H1 (cell line): ENCODE measurements around the gene BNC2. TPM values are rescaled to one million over a fixed set of nuclear protein-coding genes. Genes with fewer than 3 reads are reported as not detected.

Experiments
- EP300 ChIP-seq, 2 experiments: IDR thresholded peaks; 1 replicate in 1 of 2; 2 replicates in 1 of 2; pipeline ENCODE4 v1.6.1; 2011 to 2012; ENCODE audit warnings: low read depth in 2 of 2, low read length in 2 of 2, mild to moderate bottlenecking in 2 of 2, borderline replicate concordance in 1 of 2, inconsistent platforms in 1 of 2, moderate library complexity in 1 of 2
- SIRT6 ChIP-seq: IDR thresholded peaks from one replicate; pipeline ENCODE4 v1.7.1; 2012; ENCODE audit warnings: low read length, inconsistent platforms
- TCF12 ChIP-seq: IDR thresholded peaks from 2 replicates; pipeline ENCODE4 v1.6.1; 2011; ENCODE audit warnings: low read depth, mild to moderate bottlenecking, low read length
- polyA plus RNA-seq, 7 experiments: library from polyadenylated mRNA; depleted of rRNA in 3 of 7; stranded (reverse) in 5 of 7; unstranded in 2 of 7; fragments of >200 nt in 5 of 7; fragments of 200-250 nt in 2 of 7; gene quantifications; 1 replicate in 5 of 7; 2 replicates in 1 of 7; 4 replicates in 1 of 7; pipeline versions ENCODE4 v1.2.1 to v1.2.3, GENCODE V29; 2011 to 2013; ENCODE audit warnings: missing spikeins in 2 of 7, mixed read lengths in 2 of 7
- total RNA-seq: library from RNA; stranded (reverse); fragmentation: NEBNext Ultra II Directional; extraction: Animal tissue kit (Norgen Biotek cat#: 25700); gene quantifications from 2 replicates; pipeline ENCODE4 v1.2.1, GENCODE V29; 2021
- TF ChIP-seq, protein P1 (sequence below): fragments of 300-600 bp; sonication (generic); IDR thresholded peaks from 2 replicates; pipeline ENCODE4 v1.7.1; 2012; ENCODE audit warnings: low read length, moderate library complexity, mild to moderate bottlenecking, inconsistent platforms; ENCODE audit not compliant: insufficient replicate concordance
- TF ChIP-seq, protein P2 (sequence below): IDR thresholded peaks from 2 replicates; pipeline ENCODE4 v1.6.1; 2012; ENCODE audit warnings: inconsistent platforms

Gene BNC2
- total and polyA plus RNA-seq, 2 of the 8 experiments (the other 6 are each of a cell fraction or from before 2014, with no cell fraction given), result 16.0 to 26.8 TPM

DNA sequence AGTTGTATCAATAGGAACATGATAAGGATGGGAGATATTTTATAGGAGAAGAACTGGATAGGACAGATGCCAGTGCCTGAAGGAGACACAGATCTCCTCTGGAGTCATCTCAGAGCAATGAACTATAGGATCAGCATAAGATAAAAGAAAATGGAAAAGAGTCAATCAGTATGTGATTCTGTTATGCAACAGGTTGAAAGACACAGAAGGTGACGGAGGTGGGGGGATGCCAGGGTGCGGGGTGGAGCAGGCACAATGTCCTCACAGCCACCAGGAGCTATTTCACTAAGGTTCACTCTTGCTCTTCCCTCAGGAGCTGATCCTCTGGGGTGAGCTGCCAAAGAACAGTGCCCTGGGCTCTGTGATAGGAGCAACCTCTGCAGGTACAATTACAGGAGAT, 179.8 kb downstream of the BNC2 start (continued):
- TF ChIP-seq, protein P1, sequence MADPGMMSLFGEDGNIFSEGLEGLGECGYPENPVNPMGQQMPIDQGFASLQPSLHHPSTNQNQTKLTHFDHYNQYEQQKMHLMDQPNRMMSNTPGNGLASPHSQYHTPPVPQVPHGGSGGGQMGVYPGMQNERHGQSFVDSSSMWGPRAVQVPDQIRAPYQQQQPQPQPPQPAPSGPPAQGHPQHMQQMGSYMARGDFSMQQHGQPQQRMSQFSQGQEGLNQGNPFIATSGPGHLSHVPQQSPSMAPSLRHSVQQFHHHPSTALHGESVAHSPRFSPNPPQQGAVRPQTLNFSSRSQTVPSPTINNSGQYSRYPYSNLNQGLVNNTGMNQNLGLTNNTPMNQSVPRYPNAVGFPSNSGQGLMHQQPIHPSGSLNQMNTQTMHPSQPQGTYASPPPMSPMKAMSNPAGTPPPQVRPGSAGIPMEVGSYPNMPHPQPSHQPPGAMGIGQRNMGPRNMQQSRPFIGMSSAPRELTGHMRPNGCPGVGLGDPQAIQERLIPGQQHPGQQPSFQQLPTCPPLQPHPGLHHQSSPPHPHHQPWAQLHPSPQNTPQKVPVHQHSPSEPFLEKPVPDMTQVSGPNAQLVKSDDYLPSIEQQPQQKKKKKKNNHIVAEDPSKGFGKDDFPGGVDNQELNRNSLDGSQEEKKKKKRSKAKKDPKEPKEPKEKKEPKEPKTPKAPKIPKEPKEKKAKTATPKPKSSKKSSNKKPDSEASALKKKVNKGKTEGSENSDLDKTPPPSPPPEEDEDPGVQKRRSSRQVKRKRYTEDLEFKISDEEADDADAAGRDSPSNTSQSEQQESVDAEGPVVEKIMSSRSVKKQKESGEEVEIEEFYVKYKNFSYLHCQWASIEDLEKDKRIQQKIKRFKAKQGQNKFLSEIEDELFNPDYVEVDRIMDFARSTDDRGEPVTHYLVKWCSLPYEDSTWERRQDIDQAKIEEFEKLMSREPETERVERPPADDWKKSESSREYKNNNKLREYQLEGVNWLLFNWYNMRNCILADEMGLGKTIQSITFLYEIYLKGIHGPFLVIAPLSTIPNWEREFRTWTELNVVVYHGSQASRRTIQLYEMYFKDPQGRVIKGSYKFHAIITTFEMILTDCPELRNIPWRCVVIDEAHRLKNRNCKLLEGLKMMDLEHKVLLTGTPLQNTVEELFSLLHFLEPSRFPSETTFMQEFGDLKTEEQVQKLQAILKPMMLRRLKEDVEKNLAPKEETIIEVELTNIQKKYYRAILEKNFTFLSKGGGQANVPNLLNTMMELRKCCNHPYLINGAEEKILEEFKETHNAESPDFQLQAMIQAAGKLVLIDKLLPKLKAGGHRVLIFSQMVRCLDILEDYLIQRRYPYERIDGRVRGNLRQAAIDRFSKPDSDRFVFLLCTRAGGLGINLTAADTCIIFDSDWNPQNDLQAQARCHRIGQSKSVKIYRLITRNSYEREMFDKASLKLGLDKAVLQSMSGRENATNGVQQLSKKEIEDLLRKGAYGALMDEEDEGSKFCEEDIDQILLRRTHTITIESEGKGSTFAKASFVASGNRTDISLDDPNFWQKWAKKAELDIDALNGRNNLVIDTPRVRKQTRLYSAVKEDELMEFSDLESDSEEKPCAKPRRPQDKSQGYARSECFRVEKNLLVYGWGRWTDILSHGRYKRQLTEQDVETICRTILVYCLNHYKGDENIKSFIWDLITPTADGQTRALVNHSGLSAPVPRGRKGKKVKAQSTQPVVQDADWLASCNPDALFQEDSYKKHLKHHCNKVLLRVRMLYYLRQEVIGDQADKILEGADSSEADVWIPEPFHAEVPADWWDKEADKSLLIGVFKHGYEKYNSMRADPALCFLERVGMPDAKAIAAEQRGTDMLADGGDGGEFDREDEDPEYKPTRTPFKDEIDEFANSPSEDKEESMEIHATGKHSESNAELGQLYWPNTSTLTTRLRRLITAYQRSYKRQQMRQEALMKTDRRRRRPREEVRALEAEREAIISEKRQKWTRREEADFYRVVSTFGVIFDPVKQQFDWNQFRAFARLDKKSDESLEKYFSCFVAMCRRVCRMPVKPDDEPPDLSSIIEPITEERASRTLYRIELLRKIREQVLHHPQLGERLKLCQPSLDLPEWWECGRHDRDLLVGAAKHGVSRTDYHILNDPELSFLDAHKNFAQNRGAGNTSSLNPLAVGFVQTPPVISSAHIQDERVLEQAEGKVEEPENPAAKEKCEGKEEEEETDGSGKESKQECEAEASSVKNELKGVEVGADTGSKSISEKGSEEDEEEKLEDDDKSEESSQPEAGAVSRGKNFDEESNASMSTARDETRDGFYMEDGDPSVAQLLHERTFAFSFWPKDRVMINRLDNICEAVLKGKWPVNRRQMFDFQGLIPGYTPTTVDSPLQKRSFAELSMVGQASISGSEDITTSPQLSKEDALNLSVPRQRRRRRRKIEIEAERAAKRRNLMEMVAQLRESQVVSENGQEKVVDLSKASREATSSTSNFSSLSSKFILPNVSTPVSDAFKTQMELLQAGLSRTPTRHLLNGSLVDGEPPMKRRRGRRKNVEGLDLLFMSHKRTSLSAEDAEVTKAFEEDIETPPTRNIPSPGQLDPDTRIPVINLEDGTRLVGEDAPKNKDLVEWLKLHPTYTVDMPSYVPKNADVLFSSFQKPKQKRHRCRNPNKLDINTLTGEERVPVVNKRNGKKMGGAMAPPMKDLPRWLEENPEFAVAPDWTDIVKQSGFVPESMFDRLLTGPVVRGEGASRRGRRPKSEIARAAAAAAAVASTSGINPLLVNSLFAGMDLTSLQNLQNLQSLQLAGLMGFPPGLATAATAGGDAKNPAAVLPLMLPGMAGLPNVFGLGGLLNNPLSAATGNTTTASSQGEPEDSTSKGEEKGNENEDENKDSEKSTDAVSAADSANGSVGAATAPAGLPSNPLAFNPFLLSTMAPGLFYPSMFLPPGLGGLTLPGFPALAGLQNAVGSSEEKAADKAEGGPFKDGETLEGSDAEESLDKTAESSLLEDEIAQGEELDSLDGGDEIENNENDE, result no peak
- TF ChIP-seq, protein P2, sequence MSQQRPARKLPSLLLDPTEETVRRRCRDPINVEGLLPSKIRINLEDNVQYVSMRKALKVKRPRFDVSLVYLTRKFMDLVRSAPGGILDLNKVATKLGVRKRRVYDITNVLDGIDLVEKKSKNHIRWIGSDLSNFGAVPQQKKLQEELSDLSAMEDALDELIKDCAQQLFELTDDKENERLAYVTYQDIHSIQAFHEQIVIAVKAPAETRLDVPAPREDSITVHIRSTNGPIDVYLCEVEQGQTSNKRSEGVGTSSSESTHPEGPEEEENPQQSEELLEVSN, result no peak
- no peak for TF ChIP-seq SIRT6
- no peak for TF ChIP-seq TCF12
- no peak for TF ChIP-seq EP300 (IDR thresholded peaks at IDR 0.05; ENCODE audit: borderline replicate concordance in 1 of 2, low read depth in 2 of 2, low read length in 2 of 2)
- TF ChIP-seq, all 59 proteins: peak for 0
